OCI-LY3 (cell line): ENCODE measurements around the gene MICALL1.
A peak's percentile ranks its signal among the peaks of the same experiment; 100 is the strongest.

Experiments used
- H2AFZ ChIP-seq: fragments of 200-600, 300-600 bp; shearing (Covaris generic); 2 replicates; pipeline ENCODE4 v1.6.0; 2014; ENCODE audit warnings: antibody characterized with exemption, low read depth, low read length
- H3K27ac ChIP-seq: fragments of 200-600, 300-600 bp; sonication (generic); 2 replicates; pipeline ENCODE4 v1.5.1; 2014; ENCODE audit warnings: mild to moderate bottlenecking, low read length, moderate library complexity, mixed read lengths
- H3K27me3 ChIP-seq: fragments of 200-600, 300-600 bp; sonication (generic); 2 replicates; pipeline ENCODE4 v1.6.1; 2014; ENCODE audit warnings: low read depth, low read length, mixed read lengths
- H3K36me3 ChIP-seq: fragments of 200-600, 300-600 bp; sonication (generic); replicated peaks from 2 replicates; pipeline ENCODE3; 2014; ENCODE audit warnings: low read depth, low read length, mixed read lengths
- H3K4me1 ChIP-seq: fragments of 300-600, 200-600 bp; sonication (generic); 2 replicates; pipeline ENCODE4 v1.6.1; 2014; ENCODE audit warnings: low read length, mixed read lengths
- H3K4me2 ChIP-seq: fragments of 200-600, 300-600 bp; sonication (generic); 2 replicates; pipeline ENCODE4 v1.6.1; 2014; ENCODE audit warnings: low read length, mixed read lengths
- H3K4me3 ChIP-seq: fragments of 300-600, 200-600 bp; sonication (generic); 2 replicates; pipeline ENCODE4 v1.5.1; 2014; ENCODE audit warnings: antibody characterized with exemption, mild to moderate bottlenecking, low read length, moderate library complexity
- H3K79me2 ChIP-seq: fragments of 300-600, 200-600 bp; shearing (Covaris generic); 2 replicates; pipeline ENCODE4 v1.6.1; 2014; ENCODE audit warnings: mild to moderate bottlenecking, low read length, mixed read lengths
- H3K9ac ChIP-seq: fragments of 300-600, 200-600 bp; shearing (Covaris generic); 2 replicates; pipeline ENCODE4 v1.6.0; 2014; ENCODE audit warnings: mild to moderate bottlenecking, low read length, moderate library complexity
- H3K9me3 ChIP-seq: fragments of 200-600, 300-600 bp; shearing (Covaris generic); 2 replicates; pipeline ENCODE4 v1.6.1; 2014; ENCODE audit warnings: low read length, mixed read lengths; ENCODE audit not compliant: insufficient read depth
- H4K20me1 ChIP-seq: fragments of 200-600, 300-600 bp; sonication (generic); 2 replicates; pipeline ENCODE4 v1.6.1; 2016; ENCODE audit warnings: low read length, mixed read lengths; ENCODE audit not compliant: insufficient read depth
- EZH2phosphoT487 ChIP-seq: fragments of 200-600 bp; shearing (Covaris generic); IDR thresholded peaks from 2 replicates; pipeline ENCODE4 v1.6.1; 2018; ENCODE audit warnings: antibody characterized with exemption, mixed run types, low read depth
- TF ChIP-seq, protein P1 (sequence below): fragments of 200-600, 300-600 bp; sonication (generic); IDR thresholded peaks from 2 replicates; pipeline ENCODE4 v1.5.1; 2014; ENCODE audit warnings: antibody characterized with exemption, low read length, low read depth

Gene MICALL1

DNA sequence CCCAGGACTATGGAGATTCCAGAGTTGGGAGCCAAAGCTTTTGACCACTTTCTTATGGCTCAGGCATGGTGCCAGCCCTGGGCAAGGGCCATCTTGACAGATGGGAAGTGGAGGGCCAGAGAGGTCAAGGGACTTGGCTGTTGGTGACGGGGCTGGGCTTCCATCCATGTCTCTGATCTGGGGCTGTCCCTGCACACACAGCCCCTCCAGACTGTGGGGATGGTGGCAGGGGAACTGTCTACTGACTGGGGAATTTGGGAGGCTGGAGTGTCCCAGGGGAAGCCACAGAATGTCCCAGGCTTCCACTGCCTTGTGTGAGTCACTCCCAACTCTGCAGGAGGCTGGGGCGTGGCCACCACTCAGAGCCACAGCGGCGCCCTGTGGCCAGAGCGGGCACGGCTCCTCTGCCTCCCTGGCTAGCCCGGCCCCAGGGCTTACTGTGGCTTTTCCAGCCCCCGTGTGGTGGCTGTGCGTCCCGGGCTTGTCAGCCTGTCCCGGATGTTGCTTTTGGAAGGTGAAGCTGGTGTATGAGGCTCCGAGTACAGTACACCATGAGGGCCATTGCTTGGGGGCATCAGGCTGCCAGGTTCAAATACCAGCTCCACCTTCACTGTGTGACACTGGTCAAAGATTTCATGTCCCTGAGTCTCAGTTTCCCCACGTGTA is 27.7 kb downstream of the MICALL1 start:
- Histone ChIP-seq H3K4me2 (peak overlapping the region; percentile 32), H3K9me3 (no peaks in the 10 kb centered on the region), H2AFZ (no peak overlapping the region), H3K4me3 (no peak overlapping the region), H3K27me3 (no peaks in the 10 kb centered on the region), H3K4me1 (peaks cover 4% of the 10 kb centered on the region; the same call in 1 of the 2 replicates), H3K79me2 (no peaks in the 10 kb centered on the region), H4K20me1 (no peaks in the 10 kb centered on the region), H3K36me3 (peaks cover 5% of the 10 kb centered on the region), H3K9ac (no peak overlapping the region), H3K27ac (no peak overlapping the region)
- TF ChIP-seq, protein P1, sequence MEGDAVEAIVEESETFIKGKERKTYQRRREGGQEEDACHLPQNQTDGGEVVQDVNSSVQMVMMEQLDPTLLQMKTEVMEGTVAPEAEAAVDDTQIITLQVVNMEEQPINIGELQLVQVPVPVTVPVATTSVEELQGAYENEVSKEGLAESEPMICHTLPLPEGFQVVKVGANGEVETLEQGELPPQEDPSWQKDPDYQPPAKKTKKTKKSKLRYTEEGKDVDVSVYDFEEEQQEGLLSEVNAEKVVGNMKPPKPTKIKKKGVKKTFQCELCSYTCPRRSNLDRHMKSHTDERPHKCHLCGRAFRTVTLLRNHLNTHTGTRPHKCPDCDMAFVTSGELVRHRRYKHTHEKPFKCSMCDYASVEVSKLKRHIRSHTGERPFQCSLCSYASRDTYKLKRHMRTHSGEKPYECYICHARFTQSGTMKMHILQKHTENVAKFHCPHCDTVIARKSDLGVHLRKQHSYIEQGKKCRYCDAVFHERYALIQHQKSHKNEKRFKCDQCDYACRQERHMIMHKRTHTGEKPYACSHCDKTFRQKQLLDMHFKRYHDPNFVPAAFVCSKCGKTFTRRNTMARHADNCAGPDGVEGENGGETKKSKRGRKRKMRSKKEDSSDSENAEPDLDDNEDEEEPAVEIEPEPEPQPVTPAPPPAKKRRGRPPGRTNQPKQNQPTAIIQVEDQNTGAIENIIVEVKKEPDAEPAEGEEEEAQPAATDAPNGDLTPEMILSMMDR: peak; percentile 98
- TF ChIP-seq EZH2phosphoT487: no peak

DNA sequence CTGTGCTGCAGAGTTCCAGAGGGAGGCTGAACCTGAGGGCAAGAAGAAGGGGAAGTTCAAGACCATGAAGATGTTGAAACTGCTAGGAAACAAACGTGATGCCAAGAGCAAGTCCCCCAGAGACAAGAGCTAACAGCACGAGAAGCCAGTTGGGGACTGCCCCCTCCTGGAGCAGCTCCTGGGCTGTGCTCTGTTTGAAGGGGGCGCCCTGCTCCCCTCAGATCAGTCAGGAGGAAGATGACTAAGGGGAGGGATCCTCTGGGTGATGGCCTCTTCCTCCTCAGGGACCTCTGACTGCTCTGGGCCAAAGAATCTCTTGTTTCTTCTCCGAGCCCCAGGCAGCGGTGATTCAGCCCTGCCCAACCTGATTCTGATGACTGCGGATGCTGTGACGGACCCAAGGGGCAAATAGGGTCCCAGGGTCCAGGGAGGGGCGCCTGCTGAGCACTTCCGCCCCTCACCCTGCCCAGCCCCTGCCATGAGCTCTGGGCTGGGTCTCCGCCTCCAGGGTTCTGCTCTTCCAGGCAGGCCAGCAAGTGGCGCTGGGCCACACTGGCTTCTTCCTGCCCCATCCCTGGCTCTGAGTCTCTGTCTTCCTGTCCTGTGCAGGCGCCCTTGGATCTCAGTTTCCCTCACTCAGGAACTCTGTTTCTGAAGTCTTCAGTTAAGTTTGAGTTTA is 34.7 kb downstream of the MICALL1 start:
- no peaks in the 10 kb centered on the region for H3K27me3 ChIP-seq
- TF ChIP-seq, protein P1: no peak
- TF ChIP-seq EZH2phosphoT487: no peak

DNA sequence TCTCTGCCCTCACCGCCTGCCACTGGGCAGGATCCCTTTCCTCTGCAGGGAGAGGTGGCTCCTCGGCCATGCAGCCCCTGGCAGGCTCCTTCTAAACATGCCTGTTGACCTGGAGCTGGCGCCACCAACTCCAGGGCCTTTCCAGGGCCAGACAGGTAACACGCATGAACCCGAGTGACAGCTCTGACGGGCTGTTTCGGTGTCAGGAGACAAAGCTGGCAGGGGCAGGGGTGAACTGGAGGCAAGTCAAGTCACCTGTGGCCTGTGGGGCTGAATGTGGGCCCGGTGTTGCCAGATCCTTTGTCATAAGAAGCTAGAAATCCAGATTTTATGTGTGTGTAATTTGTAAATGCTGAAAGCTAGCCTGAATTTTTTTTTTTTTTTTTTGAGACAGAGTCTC is 36.0 kb downstream of the MICALL1 start:
- no peak overlapping the region for H3K27ac ChIP-seq
- peaks cover 2% of the 10 kb centered on the region for H3K36me3 ChIP-seq
- no peaks in the 10 kb centered on the region for H3K9me3 ChIP-seq
- no peaks in the 10 kb centered on the region for H3K4me1 ChIP-seq
- no peaks in the 10 kb centered on the region for H4K20me1 ChIP-seq
- no peak overlapping the region for H2AFZ ChIP-seq
- TF ChIP-seq EZH2phosphoT487: no peak
- TF ChIP-seq, protein P1: no peak
- H3K9ac ChIP-seq: no peak overlapping the region
- no peaks in the 10 kb centered on the region for H3K27me3 ChIP-seq
- H3K4me3 ChIP-seq: no peak overlapping the region
- H3K79me2 ChIP-seq: no peaks in the 10 kb centered on the region
- no peak overlapping the region for H3K4me2 ChIP-seq

More for the DNA sequence above, 34.7 kb downstream of the MICALL1 start:
- no peak overlapping the region for H3K9ac ChIP-seq
- no peaks in the 10 kb centered on the region for H4K20me1 ChIP-seq
- H3K27ac ChIP-seq: no peak overlapping the region
- no peak overlapping the region for H2AFZ ChIP-seq
- no peaks in the 10 kb centered on the region for H3K9me3 ChIP-seq
- H3K4me2 ChIP-seq: no peak overlapping the region
- peaks cover 2% of the 10 kb centered on the region for H3K36me3 ChIP-seq
- no peak overlapping the region for H3K4me3 ChIP-seq
- no peaks in the 10 kb centered on the region for H3K79me2 ChIP-seq
- H3K4me1 ChIP-seq: no peaks in the 10 kb centered on the region

DNA sequence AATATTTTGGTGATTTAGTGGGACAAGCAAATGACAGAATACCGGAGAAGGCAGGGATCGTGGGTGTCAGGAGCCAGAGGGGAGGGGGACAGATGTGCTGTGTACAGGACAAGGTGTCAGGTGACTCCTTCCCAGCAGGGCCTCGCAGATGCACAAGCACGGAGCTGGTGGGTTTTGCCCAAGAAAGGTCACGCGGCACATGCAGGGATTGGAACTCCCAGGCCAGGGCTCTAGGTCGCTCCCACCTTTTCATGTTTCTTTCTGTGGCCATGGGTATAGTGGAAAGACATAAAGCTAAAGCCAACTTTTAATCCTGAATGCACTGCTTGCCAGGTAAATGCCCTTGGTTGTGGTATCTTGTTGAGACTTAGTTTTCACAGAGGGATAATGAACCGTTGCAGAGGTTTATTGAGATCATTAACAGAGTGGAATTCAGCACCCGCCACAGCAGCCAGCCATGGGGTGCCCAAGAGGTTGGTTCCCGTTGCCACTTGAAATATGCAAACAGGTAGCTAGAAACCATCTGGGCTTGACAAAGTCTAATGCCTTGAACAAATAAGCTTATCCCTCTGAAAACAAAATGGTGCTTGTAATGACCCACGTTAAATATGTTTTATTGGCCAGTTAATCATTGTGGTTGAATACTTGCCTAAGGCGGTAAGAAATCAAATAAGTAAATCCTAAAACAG is 37.2 kb downstream of the MICALL1 start:
- no peak overlapping the region for H3K27ac ChIP-seq
- TF ChIP-seq EZH2phosphoT487: no peak
- TF ChIP-seq, protein P1: no peak
- H3K9me3 ChIP-seq: no peaks in the 10 kb centered on the region
- no peak overlapping the region for H3K4me2 ChIP-seq
- H3K4me3 ChIP-seq: no peak overlapping the region
- H3K79me2 ChIP-seq: no peaks in the 10 kb centered on the region
- no peaks in the 10 kb centered on the region for H4K20me1 ChIP-seq
- H3K9ac ChIP-seq: no peak overlapping the region
- H2AFZ ChIP-seq: no peak overlapping the region
- no peaks in the 10 kb centered on the region for H3K4me1 ChIP-seq
- peaks cover 2% of the 10 kb centered on the region for H3K36me3 ChIP-seq
- H3K27me3 ChIP-seq: no peaks in the 10 kb centered on the region
